HCT116 (cell line): ENCODE measurements around the gene GRIN2A. TPM values are rescaled to one million over a fixed set of nuclear protein-coding genes. Genes with fewer than 3 reads are reported as not detected.

ENCODE experiments used
- ATAC-seq: fragments of 200-7000 bp; cut with Tn5 transposase; 2 replicates; pipeline ENCODE4 v1.9.1; 2020; ENCODE audit warnings: mild to moderate bottlenecking, moderate library complexity
- BruUV-seq: library from RNA; stranded (reverse); fragments of 400-500 nt; replicated peaks from 2 replicates; lab custom pipeline; 2021; lab: Mats Ljungman, UMichigan
- CTCF ChIA-PET: fragments of 300-600 bp; sonication (Branson Sonifier 250); formaldehyde crosslinking; loops from one replicate; lab custom pipeline; 2021; ENCODE audit warnings: antibody characterized with exemption; lab: Charles Lee
- POLR2A ChIA-PET: fragments of 300-600, 350-600 bp; sonication (Branson Sonifier 250); formaldehyde crosslinking; loops from one replicate; lab custom pipeline; 2021; ENCODE audit warnings: antibody characterized with exemption; lab: Charles Lee
- RAD21 ChIA-PET, 2 experiments: fragments of 300-600 bp; sonication (Branson Sonifier 250); formaldehyde crosslinking; loops; one replicate each; lab custom pipeline; 2023; ENCODE audit warnings: low total read pairs in 2 of 2; ENCODE audit not compliant: uncharacterized antibody in 2 of 2, unreplicated experiment in 2 of 2, low non-redundant PET in 1 of 2; lab: Charles Lee
- DNase-seq: peaks from one replicate; pipeline ENCODE4 v3.0.0-alpha.2; 2010; ENCODE audit warnings: low read depth, low spot score
- H2AFZ ChIP-seq: fragments of 200-600 bp; shearing (Covaris generic), sonication (generic); 2 replicates; pipeline ENCODE4 v1.6.1; 2017; ENCODE audit warnings: low read depth, mixed run types, mixed read lengths, antibody characterized with exemption, low read length; ENCODE audit not compliant: poor library complexity, severe bottlenecking
- H3K27ac ChIP-seq: 2 replicates; pipeline ENCODE4 v1.5.1; 2012; ENCODE audit warnings: low read depth, low read length
- H3K27me3 ChIP-seq: fragments of 200-600 bp; sonication (generic); 2 replicates; pipeline ENCODE4 v1.6.1; 2016; ENCODE audit warnings: mixed run types, low read length, mixed read lengths; ENCODE audit not compliant: insufficient read depth
- H3K36me3 ChIP-seq, 2 experiments: fragments of 200-500 bp in 1 of 2; fragments of 200-600 bp in 1 of 2; sonication (Bioruptor generic) in 1 of 2; sonication (generic) in 1 of 2; 2 replicates each; pipeline versions ENCODE4 v1.5.1 to v1.6.1; 2014 to 2016; ENCODE audit warnings: low read length in 2 of 2, inconsistent platforms in 1 of 2, mixed read lengths in 1 of 2, mixed run types in 1 of 2; ENCODE audit not compliant: insufficient read depth in 2 of 2, control insufficient read depth in 1 of 2
- H3K4me1 ChIP-seq, 2 experiments: fragments of 200-600 bp in 1 of 2; sonication (generic) in 1 of 2; 2 replicates each; pipeline versions ENCODE4 v1.5.1 to v1.6.1; 2012 to 2017; ENCODE audit warnings: low read length in 2 of 2, inconsistent platforms in 1 of 2, mild to moderate bottlenecking in 1 of 2, mixed read lengths in 1 of 2, mixed run types in 1 of 2, moderate library complexity in 1 of 2; ENCODE audit not compliant: insufficient read depth in 2 of 2, control insufficient read depth in 1 of 2
- H3K4me2 ChIP-seq: fragments of 200-600 bp; sonication (generic); 2 replicates; pipeline ENCODE4 v1.6.1; 2017; ENCODE audit warnings: mixed run types, low read length, mixed read lengths
- H3K4me3 ChIP-seq, 2 experiments: fragments of 200-600 bp in 1 of 2; sonication (generic) in 1 of 2; replicated peaks in 1 of 2; 2 replicates each; pipeline ENCODE4 v1.5.1; 2011 to 2016; ENCODE audit warnings: low read length in 2 of 2, control low read depth in 1 of 2, low read depth in 1 of 2, mild to moderate bottlenecking in 1 of 2, mixed read lengths in 1 of 2, mixed run types in 1 of 2
- H3K79me2 ChIP-seq: fragments of 200-600 bp; sonication (generic); 2 replicates; pipeline ENCODE4 v1.6.1; 2017; ENCODE audit warnings: mild to moderate bottlenecking, mixed run types, low read length, moderate library complexity, mixed read lengths; ENCODE audit not compliant: insufficient read depth
- H3K9ac ChIP-seq: fragments of 200-600 bp; sonication (generic); 2 replicates; pipeline ENCODE4 v1.6.1; 2016; ENCODE audit warnings: low read length, mixed read lengths
- H3K9me2 ChIP-seq: fragments of 200-600 bp; sonication (generic), shearing (Covaris generic); 2 replicates; pipeline ENCODE4 v1.6.1; 2017; ENCODE audit warnings: mixed run types, mild to moderate bottlenecking, moderate library complexity; ENCODE audit not compliant: insufficient read depth
- H3K9me3 ChIP-seq, 2 experiments: fragments of 200-500 bp in 1 of 2; fragments of 200-600 bp in 1 of 2; sonication (Bioruptor generic) in 1 of 2; sonication (generic) in 1 of 2; 2 replicates each; pipeline ENCODE4 v1.6.1; 2014 to 2017; ENCODE audit warnings: low read length in 2 of 2, mixed read lengths in 2 of 2, inconsistent platforms in 1 of 2, low read depth in 1 of 2, mild to moderate bottlenecking in 1 of 2, mixed run types in 1 of 2, moderate library complexity in 1 of 2; ENCODE audit not compliant: control insufficient read depth in 1 of 2, insufficient read depth in 1 of 2
- H4K20me1 ChIP-seq: fragments of 200-600 bp; sonication (generic), shearing (Covaris generic); 2 replicates; pipeline ENCODE4 v1.6.1; 2017; ENCODE audit warnings: mixed run types, mild to moderate bottlenecking, moderate library complexity; ENCODE audit not compliant: insufficient read depth
- ATF3 ChIP-seq: IDR thresholded peaks from 2 replicates; pipeline ENCODE4 v1.6.1; 2012
- CEBPB ChIP-seq: IDR thresholded peaks from 2 replicates; pipeline ENCODE4 v1.6.1; 2012; ENCODE audit warnings: low read depth
- CTCF ChIP-seq, 3 experiments: fragments of 200-600 bp in 1 of 3; sonication (generic) in 1 of 3; IDR thresholded peaks in 2 of 3; conservative IDR thresholded peaks in 1 of 3; 2 replicates each; pipeline ENCODE4 v1.5.1; 2012 to 2017; ENCODE audit warnings: low read depth in 2 of 3, low read length in 2 of 3, antibody characterized with exemption in 1 of 3, borderline replicate concordance in 1 of 3, control low read depth in 1 of 3, mild to moderate bottlenecking in 1 of 3, mixed read lengths in 1 of 3, mixed run types in 1 of 3, moderate library complexity in 1 of 3; ENCODE audit not compliant: insufficient read depth in 1 of 3
- EGR1 ChIP-seq: IDR thresholded peaks from 2 replicates; pipeline ENCODE4 v1.6.1; 2012; ENCODE audit warnings: low read depth
- ELF1 ChIP-seq: IDR thresholded peaks from 2 replicates; pipeline ENCODE4 v1.6.1; 2012; ENCODE audit warnings: low read depth, borderline replicate concordance
- EZH2phosphoT487 ChIP-seq: fragments of 200-600 bp; IDR thresholded peaks from 2 replicates; pipeline ENCODE4 v1.6.1; 2018; ENCODE audit warnings: antibody characterized with exemption, borderline replicate concordance
- MAX ChIP-seq: IDR thresholded peaks from 2 replicates; pipeline ENCODE4 v1.6.1; 2012
- REST ChIP-seq: IDR thresholded peaks from 2 replicates; pipeline ENCODE4 v1.6.1; 2012; ENCODE audit warnings: low read depth
- SIN3A ChIP-seq: IDR thresholded peaks from 2 replicates; pipeline ENCODE4 v1.6.1; 2012; ENCODE audit warnings: low read depth
- SP1 ChIP-seq: IDR thresholded peaks from 2 replicates; pipeline ENCODE4 v1.6.1; 2012; ENCODE audit warnings: low read depth
- TCF7L2 ChIP-seq: IDR thresholded peaks from 2 replicates; pipeline ENCODE4 v1.7.0; 2011; ENCODE audit warnings: borderline replicate concordance, inconsistent platforms; ENCODE audit not compliant: insufficient read depth, insufficient read length; ENCODE audit errors: extremely low read depth
- YY1 ChIP-seq: IDR thresholded peaks from 2 replicates; pipeline ENCODE4 v1.6.1; 2011; ENCODE audit warnings: low read length, low read depth, moderate library complexity, mild to moderate bottlenecking; ENCODE audit not compliant: insufficient replicate concordance; ENCODE audit errors: extremely low read depth
- ZBTB33 ChIP-seq: IDR thresholded peaks from 2 replicates; pipeline ENCODE4 v1.6.1; 2011; ENCODE audit warnings: mild to moderate bottlenecking, low read length, moderate library complexity; ENCODE audit not compliant: insufficient replicate concordance; ENCODE audit errors: extremely low read depth
- ZFX ChIP-seq: fragments of 450-650 bp; IDR thresholded peaks from 2 replicates; pipeline ENCODE4 v1.6.1; 2017
- ZNF274 ChIP-seq: fragments of 200-500 bp; sonication (Bioruptor generic); IDR thresholded peaks from 2 replicates; pipeline ENCODE4 v1.6.1; 2014; ENCODE audit warnings: mild to moderate bottlenecking, low read depth, low read length, inconsistent platforms
- intact Hi-C: fragments of 100-400 bp; cut with micrococcal nuclease; formaldehyde crosslinking; loops from 2 replicates; pipeline ENCODE4 v1.10.0; 2022
- total RNA-seq: library from RNA; stranded (reverse); gene quantifications from one replicate; pipeline ENCODE4 v1.2.1, GENCODE V29; 2021; ENCODE audit not compliant: unreplicated experiment

The GRIN2A gene
- total RNA-seq, 1 experiment from 2014 or later: 0.02 TPM

- POLR2A ChIA-PET: no interaction called here
- peaks cover 2% of the 10 kb centered on the region; the same call in 1 of the 2 replicates for H3K27me3 ChIP-seq
- H3K4me2 ChIP-seq: no peak overlapping the region
- no peak for TF ChIP-seq SP1
- no peak for TF ChIP-seq ELF1
- TF ChIP-seq SIN3A: no peak
- no peak for TF ChIP-seq EGR1
- TF ChIP-seq ZFX: no peak
- no peak for TF ChIP-seq TCF7L2
- no peak for TF ChIP-seq YY1
- TF ChIP-seq MAX: no peak
- no peak for TF ChIP-seq ATF3
- no peak for TF ChIP-seq REST
- TF ChIP-seq CEBPB: no peak
- TF ChIP-seq EZH2phosphoT487: no peak
- TF ChIP-seq ZNF274: no peak
- TF ChIP-seq ZBTB33: no peak
- TF ChIP-seq CTCF (IDR thresholded peaks at IDR 0.05 in 2 of 3, conservative IDR thresholded peaks at IDR 0.05 in 1 of 3; ENCODE audit: borderline replicate concordance in 1 of 3, insufficient read depth in 1 of 3, low read depth in 2 of 3, low read length in 2 of 3): no peak
- H4K20me1 ChIP-seq: no peaks in the 10 kb centered on the region
- H3K27ac ChIP-seq: no peak overlapping the region
- DNase-seq (no peak), ATAC-seq (no peak)
- H3K79me2 ChIP-seq: no peaks in the 10 kb centered on the region
- CTCF ChIA-PET: no interaction called here
- H3K9me2 ChIP-seq: no peaks in the 10 kb centered on the region
- H3K4me1 ChIP-seq: peaks cover 0 to 7% of the 10 kb centered on the region in 2 experiments; a peak in 1 of 4 replicates
- no peak overlapping the region for H3K9ac ChIP-seq
- no peaks in the 10 kb centered on the region; a peak in 1 of 4 replicates for H3K36me3 ChIP-seq
- no TSS peak for BruUV-seq
- no peaks in the 10 kb centered on the region for H3K9me3 ChIP-seq
- RAD21 ChIA-PET: no interaction called here
- no peak overlapping the region for H3K4me3 ChIP-seq
- no peak overlapping the region for H2AFZ ChIP-seq
- intact Hi-C loops: no loop called here
These were observed 335.1 kb downstream of the GRIN2A start for GRCh38 chr16:9847146-9847545.
